ENCODE results near the gene TBX5.

The TBX5 gene

DNA sequence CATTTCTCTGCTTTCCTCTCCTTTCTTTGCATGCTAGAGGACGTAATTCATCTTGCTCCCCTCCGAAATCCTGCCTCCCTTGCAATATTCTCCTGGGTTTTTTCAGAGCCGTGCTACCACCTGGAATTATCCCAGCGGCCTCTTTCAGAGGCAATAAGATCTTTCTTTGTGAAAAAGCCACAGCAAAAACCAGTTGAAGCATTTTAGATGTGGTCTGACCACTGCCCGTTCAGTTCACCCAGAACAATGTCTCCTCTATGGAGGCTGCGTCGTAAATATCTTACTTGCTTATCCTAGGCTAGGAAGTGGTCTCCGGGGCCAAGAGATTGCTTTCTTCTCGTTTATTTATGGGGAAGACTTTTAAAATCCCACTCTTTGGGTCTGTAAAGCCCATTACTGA is 85.8 kb downstream of the TBX5 start:
- Histone ChIP-seq H4K20me1 (ENCODE audit: insufficient read depth, low read length) (no peaks in the 10 kb centered on the region), H3K9me3 (ENCODE audit: insufficient read depth, low read length, severe bottlenecking) (no peaks in the 10 kb centered on the region), H3K4me3 (ENCODE audit: low read depth in 1 of 2, low read length in 2 of 2) (no peak overlapping the region), H3K4me1 (ENCODE audit: insufficient read depth, low read length) (no peaks in the 10 kb centered on the region), H3K9ac (ENCODE audit: low read depth, low read length) (no peak overlapping the region), H3K36me3 (ENCODE audit: insufficient read depth, low read length) (no peaks in the 10 kb centered on the region), H3K79me2 (ENCODE audit: insufficient read depth, low read length) (no peaks in the 10 kb centered on the region), H2AFZ (ENCODE audit: low read depth, low read length) (no peak overlapping the region), H3K27me3 (ENCODE audit: insufficient read depth, low read length, poor library complexity) (no peaks in the 10 kb centered on the region), H3K27ac (ENCODE audit: low read length) (no peak overlapping the region), H3K4me2 (ENCODE audit: insufficient read depth, low read length) (no peak overlapping the region)
- TF ChIP-seq CTCF (IDR thresholded peaks at IDR 0.05; ENCODE audit: borderline replicate concordance, extremely low read depth, low read length, poor library complexity, severe bottlenecking) (no peak), EZH2 (IDR thresholded peaks at IDR 0.05; ENCODE audit: borderline replicate concordance, low read depth, low read length, severe bottlenecking) (no peak)
- ATAC-seq (ENCODE audit: insufficient read depth, low read depth) (no peak), DNase-seq (no peak)

DNA sequence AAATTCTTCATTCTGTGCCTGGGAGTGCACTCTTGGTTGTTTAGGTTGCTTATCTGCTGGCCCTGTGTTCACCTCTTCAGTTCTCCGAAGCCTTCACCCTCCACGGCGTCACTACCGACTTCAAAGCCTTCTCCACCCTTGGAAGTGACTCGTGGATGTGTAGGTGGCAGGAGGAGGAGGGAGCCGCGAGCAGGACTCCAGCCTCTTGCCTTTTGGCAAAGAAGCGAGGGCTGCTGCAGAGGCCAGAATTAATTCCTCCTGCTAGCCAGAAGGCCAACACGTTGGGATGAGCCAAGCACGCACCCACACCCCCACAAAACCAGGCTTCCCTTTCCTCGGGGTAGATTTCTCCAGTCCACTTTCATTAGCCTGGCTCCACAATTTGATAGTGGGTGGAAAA is 86.5 kb downstream of the TBX5 start:
- no peak overlapping the region for H3K4me3 ChIP-seq (ENCODE audit: low read depth in 1 of 2, low read length in 2 of 2)
- no peaks in the 10 kb centered on the region for H3K27me3 ChIP-seq (ENCODE audit: insufficient read depth, low read length, poor library complexity)
- H3K4me2 ChIP-seq (ENCODE audit: insufficient read depth, low read length), result no peak overlapping the region
- no peak overlapping the region for H2AFZ ChIP-seq (ENCODE audit: low read depth, low read length)
- ATAC-seq (ENCODE audit: insufficient read depth, low read depth), result no peak
- no peak overlapping the region for H3K27ac ChIP-seq (ENCODE audit: low read length)
- TF ChIP-seq CTCF (IDR thresholded peaks at IDR 0.05; ENCODE audit: borderline replicate concordance, extremely low read depth, low read length, poor library complexity, severe bottlenecking) (no peak), EZH2 (IDR thresholded peaks at IDR 0.05; ENCODE audit: borderline replicate concordance, low read depth, low read length, severe bottlenecking) (no peak)
- no peaks in the 10 kb centered on the region for H3K36me3 ChIP-seq (ENCODE audit: insufficient read depth, low read length)
- H3K79me2 ChIP-seq (ENCODE audit: insufficient read depth, low read length), result no peaks in the 10 kb centered on the region
- H4K20me1 ChIP-seq (ENCODE audit: insufficient read depth, low read length), result no peaks in the 10 kb centered on the region
- H3K9ac ChIP-seq (ENCODE audit: low read depth, low read length), result no peak overlapping the region
- no peak for DNase-seq
- no peaks in the 10 kb centered on the region for H3K4me1 ChIP-seq (ENCODE audit: insufficient read depth, low read length)
- H3K9me3 ChIP-seq (ENCODE audit: insufficient read depth, low read length, severe bottlenecking), result no peaks in the 10 kb centered on the region

GRCh38 chr12:114318984-114319383 is 87.0 kb downstream of the TBX5 start:
- H3K79me2 ChIP-seq (ENCODE audit: insufficient read depth, low read length), result no peaks in the 10 kb centered on the region
- DNase-seq (no peak), ATAC-seq (ENCODE audit: insufficient read depth, low read depth) (no peak)
- no peaks in the 10 kb centered on the region for H3K9me3 ChIP-seq (ENCODE audit: insufficient read depth, low read length, severe bottlenecking)
- H3K9ac ChIP-seq (ENCODE audit: low read depth, low read length), result no peak overlapping the region
- H3K4me3 ChIP-seq (ENCODE audit: low read depth in 1 of 2, low read length in 2 of 2), result no peak overlapping the region
- TF ChIP-seq EZH2 (IDR thresholded peaks at IDR 0.05; ENCODE audit: borderline replicate concordance, low read depth, low read length, severe bottlenecking) (no peak), CTCF (IDR thresholded peaks at IDR 0.05; ENCODE audit: borderline replicate concordance, extremely low read depth, low read length, poor library complexity, severe bottlenecking) (no peak)
- no peaks in the 10 kb centered on the region for H3K36me3 ChIP-seq (ENCODE audit: insufficient read depth, low read length)
- H2AFZ ChIP-seq (ENCODE audit: low read depth, low read length), result no peak overlapping the region
- no peaks in the 10 kb centered on the region for H3K27me3 ChIP-seq (ENCODE audit: insufficient read depth, low read length, poor library complexity)
- no peak overlapping the region for H3K27ac ChIP-seq (ENCODE audit: low read length)
- no peak overlapping the region for H3K4me2 ChIP-seq (ENCODE audit: insufficient read depth, low read length)
- H4K20me1 ChIP-seq (ENCODE audit: insufficient read depth, low read length), result no peaks in the 10 kb centered on the region
- H3K4me1 ChIP-seq (ENCODE audit: insufficient read depth, low read length), result no peaks in the 10 kb centered on the region

DNA sequence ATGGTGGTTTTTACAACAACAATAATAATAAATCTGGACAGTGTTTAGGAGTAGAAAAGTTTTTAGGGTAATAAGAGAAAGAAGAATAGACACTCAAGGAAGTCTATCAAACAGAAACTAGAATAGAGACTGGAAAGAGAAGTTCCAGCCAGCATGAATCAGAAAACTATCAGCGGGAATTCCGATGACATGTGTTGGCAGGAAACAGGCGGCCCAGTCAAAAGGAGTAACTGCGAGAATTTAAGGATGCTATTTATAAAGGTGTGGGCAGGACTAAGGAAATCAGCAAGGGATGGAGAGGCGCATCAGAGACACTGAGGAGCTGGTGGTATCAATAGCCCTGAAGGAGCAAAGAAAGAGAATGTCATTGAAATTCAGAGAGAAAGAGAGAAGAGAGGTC is 89.9 kb downstream of the TBX5 start:
- no peak for ATAC-seq (ENCODE audit: insufficient read depth, low read depth)
- H3K4me3 ChIP-seq (ENCODE audit: low read depth in 1 of 2, low read length in 2 of 2), result no peak overlapping the region
- no peak overlapping the region for H3K27ac ChIP-seq (ENCODE audit: low read length)
- H3K79me2 ChIP-seq (ENCODE audit: insufficient read depth, low read length), result no peaks in the 10 kb centered on the region
- no peak overlapping the region for H3K4me2 ChIP-seq (ENCODE audit: insufficient read depth, low read length)
- H3K36me3 ChIP-seq (ENCODE audit: insufficient read depth, low read length), result no peaks in the 10 kb centered on the region
- DNase-seq, result no peak
- TF ChIP-seq EZH2 (IDR thresholded peaks at IDR 0.05; ENCODE audit: borderline replicate concordance, low read depth, low read length, severe bottlenecking) (no peak), CTCF (IDR thresholded peaks at IDR 0.05; ENCODE audit: borderline replicate concordance, extremely low read depth, low read length, poor library complexity, severe bottlenecking) (no peak)
- no peak overlapping the region for H2AFZ ChIP-seq (ENCODE audit: low read depth, low read length)
- no peaks in the 10 kb centered on the region for H3K27me3 ChIP-seq (ENCODE audit: insufficient read depth, low read length, poor library complexity)
- no peak overlapping the region for H3K9ac ChIP-seq (ENCODE audit: low read depth, low read length)
- no peaks in the 10 kb centered on the region for H4K20me1 ChIP-seq (ENCODE audit: insufficient read depth, low read length)
- H3K4me1 ChIP-seq (ENCODE audit: insufficient read depth, low read length), result no peaks in the 10 kb centered on the region
- H3K9me3 ChIP-seq (ENCODE audit: insufficient read depth, low read length, severe bottlenecking), result no peaks in the 10 kb centered on the region
